ACC112 (cell line): ENCODE data around the gene DAPK2.
"Not testable (repeated sequence)": the region's sequence is repeated elsewhere in the genome, so short reads cannot be mapped to it uniquely, and the experiment has no call there.

Experiments
- H2AFZ ChIP-seq: fragments of 200-600 bp; sonication (generic); one replicate; pipeline ENCODE4 v1.6.0; 2017; ENCODE audit warnings: antibody characterized with exemption, low read length; ENCODE audit not compliant: unreplicated experiment
- H3K27ac ChIP-seq: fragments of 200-600 bp; sonication (generic); 2 replicates; pipeline ENCODE4 v1.5.1; 2014; ENCODE audit warnings: low read depth, mild to moderate bottlenecking, antibody characterized with exemption, low read length, moderate library complexity
- H3K27me3 ChIP-seq: fragments of 200-600 bp; sonication (generic); 2 replicates; pipeline ENCODE4 v1.6.1; 2014; ENCODE audit warnings: mild to moderate bottlenecking, antibody characterized with exemption, low read length, moderate library complexity, mixed read lengths; ENCODE audit not compliant: insufficient read depth
- H3K36me3 ChIP-seq: fragments of 200-600 bp; sonication (generic); 2 replicates; pipeline ENCODE4 v1.6.1; 2016; ENCODE audit warnings: mild to moderate bottlenecking, antibody characterized with exemption, low read length, moderate library complexity, mixed read lengths; ENCODE audit not compliant: insufficient read depth
- H3K4me1 ChIP-seq: fragments of 200-600 bp; sonication (generic); one replicate; pipeline ENCODE4 v1.6.1; 2016; ENCODE audit warnings: low read length, mixed read lengths; ENCODE audit not compliant: insufficient read depth, unreplicated experiment, control insufficient read depth
- H3K4me3 ChIP-seq: fragments of 200-600 bp; sonication (generic); 2 replicates; pipeline ENCODE4 v1.5.1; 2014; ENCODE audit warnings: mild to moderate bottlenecking, low read depth, low read length
- H3K79me2 ChIP-seq: fragments of 200-600 bp; sonication (generic); one replicate; pipeline ENCODE4 v1.6.0; 2016; ENCODE audit warnings: low read length; ENCODE audit not compliant: control insufficient read depth, unreplicated experiment, insufficient read depth

Gene DAPK2

DNA sequence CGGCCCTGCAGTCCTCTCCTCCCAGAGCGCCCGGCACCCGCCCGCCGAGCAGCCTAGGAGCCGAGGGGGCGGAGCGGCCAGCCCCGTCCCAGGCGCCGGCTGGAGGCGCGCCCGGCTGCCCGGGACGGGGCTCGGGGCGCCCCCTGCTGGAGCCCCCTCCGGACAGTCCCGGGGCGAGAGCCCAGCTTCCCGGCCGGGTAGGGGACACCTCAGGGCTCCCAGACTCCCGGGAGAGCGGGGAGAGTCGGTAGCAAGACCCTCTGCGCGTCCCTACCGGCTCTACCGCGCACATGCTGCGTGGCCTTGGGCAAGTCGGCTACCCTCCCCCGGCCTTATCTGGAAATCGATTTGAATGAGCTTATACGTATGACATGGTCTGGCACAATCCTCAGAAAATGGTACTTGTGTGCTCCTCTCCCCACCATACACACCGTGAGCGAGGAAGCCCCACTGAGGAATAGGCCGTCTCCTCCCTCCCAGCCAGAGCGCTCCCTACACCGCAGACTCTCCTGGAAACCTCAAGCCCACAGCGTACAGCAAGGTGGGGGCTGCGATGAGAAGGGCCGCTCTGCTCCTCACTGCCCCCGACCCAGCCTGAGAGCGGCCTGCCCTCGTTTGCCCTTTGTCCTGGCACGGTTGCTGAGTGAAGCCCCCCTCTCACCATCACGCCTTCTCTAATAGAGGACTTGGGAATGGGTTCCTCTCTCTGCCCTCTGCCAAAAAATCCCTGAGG, at the start of gene DAPK2:
Gene DAPK2 (minus strand): TSS at position 65 of the 733 bp plus-strand sequence. CDS start 6,224 bp downstream, outside the sequence.
- Histone ChIP-seq H3K4me3 (peak within 1 kb of the TSS; percentile 83), H3K36me3 (no peaks in the 10 kb centered on the region), H3K27ac (no peak within 1 kb of the TSS), H3K79me2 (no peaks in the 10 kb centered on the region), H3K4me1 (peaks cover 12% of the 10 kb centered on the region), H2AFZ (peak within 1 kb of the TSS; percentile 53), H3K27me3 (peaks cover 49% of the 10 kb centered on the region)

DNA sequence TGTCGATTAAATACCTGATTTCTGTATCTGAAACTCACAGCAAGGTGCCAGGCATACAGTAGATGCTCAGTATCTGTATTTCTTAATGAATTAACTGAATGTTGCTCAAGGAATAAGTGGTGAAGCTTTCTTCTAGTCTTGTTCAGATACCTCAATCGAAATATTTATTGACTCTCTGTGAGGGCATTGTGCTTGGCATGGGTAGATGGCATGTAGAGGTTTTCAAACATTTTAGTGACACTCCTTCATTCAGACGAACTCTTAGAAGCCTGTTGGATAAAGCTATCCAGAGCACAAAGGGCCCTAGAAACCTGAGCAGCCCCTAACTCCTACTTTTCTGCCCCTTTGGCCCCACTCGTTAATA, 49.1 kb upstream of the DAPK2 start:
- Histone ChIP-seq H3K4me1 (peaks cover 31% of the 10 kb centered on the region), H3K4me3 (peak overlapping the region; percentile 98), H3K36me3 (no peaks in the 10 kb centered on the region), H3K79me2 (peaks cover 78% of the 10 kb centered on the region), H3K27me3 (no peaks in the 10 kb centered on the region), H2AFZ (peak overlapping the region; percentile 77), H3K27ac (peak overlapping the region; percentile 33)

DNA sequence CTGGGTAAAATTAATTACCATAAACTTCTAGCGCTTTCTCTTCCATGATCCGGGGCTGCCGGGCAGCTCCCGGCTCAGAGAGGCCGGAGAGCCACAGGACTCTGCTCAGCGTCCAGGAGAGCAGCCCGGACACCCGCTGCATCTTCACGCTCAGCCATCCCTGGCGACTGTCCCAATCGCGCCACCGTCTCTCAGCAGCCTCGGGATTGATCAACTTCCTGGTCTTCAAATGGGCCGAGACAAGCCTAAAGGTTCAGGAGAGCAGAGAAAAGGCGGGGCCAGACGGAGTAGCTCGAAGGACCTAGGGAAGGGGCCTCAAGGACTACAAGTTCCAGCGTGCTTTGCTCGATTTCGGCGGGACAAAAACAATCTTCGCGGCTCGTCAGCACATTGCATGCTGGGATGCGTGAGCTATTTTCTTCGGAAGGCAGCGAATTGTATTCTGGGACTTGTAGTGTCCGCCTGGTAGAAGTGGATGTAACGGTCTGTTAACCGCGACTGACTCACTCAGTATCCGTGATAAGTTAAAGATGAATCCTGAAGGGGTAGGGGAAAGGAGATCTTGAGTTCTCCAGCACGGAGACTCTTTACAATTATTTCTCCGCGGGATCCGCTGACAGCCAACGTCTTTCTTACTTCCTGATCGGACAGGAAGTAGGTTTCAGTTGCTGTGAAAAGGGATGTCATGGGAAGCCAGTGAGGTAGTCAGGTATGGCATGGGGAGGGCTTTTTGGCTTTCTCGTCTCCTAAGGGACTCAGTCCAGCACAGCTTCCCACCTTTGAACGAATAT, 47.5 kb upstream of the DAPK2 start, which contains the start of gene CIAO2A:
Gene CIAO2A (minus strand): TSS at position 212 of the 791 bp plus-strand sequence. CDS start 70 bp downstream, at position 142.
- Histone ChIP-seq H3K4me1 (peaks cover 31% of the 10 kb centered on the region), H3K4me3 (peak within 1 kb of the TSS; percentile 98), H3K27me3 (no peaks in the 10 kb centered on the region), H3K79me2 (peaks cover 76% of the 10 kb centered on the region), H3K27ac (peak within 1 kb of the TSS; percentile 90), H2AFZ (peak within 1 kb of the TSS; percentile 82), H3K36me3 (peaks cover 7% of the 10 kb centered on the region; the same call in 1 of the 2 replicates)

DNA sequence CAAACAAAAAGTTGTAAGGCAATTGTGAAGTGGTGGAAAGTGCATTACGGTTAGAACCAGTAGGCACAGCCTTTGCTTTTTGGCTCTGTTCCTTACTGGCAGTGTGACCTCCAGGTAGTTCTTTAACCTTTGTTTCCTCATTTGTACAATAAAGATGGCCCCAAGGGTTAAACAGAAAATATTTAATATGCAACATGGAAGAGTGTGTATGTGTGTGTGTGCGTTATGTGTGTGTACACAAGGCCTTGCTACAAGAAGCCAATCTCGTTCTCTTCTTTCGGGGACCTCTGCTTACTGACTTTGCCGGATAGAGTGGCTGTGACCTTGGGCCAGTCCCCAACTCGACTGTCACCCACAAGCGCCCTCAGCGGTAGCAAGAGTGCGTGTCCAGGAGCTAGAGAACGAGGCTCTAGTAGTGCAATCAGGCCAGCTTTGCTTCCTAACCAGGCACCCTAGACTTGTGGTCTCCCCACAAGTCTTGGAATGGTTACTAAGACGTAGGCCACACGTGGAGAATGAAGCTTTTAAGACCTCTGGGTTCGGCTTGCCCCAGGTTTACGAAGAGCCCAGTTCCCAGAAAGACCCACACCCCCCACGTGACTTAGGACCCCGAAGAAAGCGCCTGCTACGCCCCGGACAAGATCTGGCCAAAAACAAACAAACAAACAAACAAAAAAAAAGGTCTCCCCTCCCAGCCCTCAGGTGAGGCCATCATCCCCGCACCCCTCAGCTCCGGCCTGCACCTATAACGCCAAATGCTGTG, 46.8 kb upstream of the DAPK2 start:
- Histone ChIP-seq H3K79me2 (peaks cover 71% of the 10 kb centered on the region), H3K27me3 (no peaks in the 10 kb centered on the region), H3K36me3 (peaks cover 15% of the 10 kb centered on the region), H3K4me1 (peaks cover 29% of the 10 kb centered on the region), H3K4me3 (peak overlapping the region; percentile 98), H2AFZ (peak overlapping the region; percentile 74), H3K27ac (peak overlapping the region; percentile 90)

DNA sequence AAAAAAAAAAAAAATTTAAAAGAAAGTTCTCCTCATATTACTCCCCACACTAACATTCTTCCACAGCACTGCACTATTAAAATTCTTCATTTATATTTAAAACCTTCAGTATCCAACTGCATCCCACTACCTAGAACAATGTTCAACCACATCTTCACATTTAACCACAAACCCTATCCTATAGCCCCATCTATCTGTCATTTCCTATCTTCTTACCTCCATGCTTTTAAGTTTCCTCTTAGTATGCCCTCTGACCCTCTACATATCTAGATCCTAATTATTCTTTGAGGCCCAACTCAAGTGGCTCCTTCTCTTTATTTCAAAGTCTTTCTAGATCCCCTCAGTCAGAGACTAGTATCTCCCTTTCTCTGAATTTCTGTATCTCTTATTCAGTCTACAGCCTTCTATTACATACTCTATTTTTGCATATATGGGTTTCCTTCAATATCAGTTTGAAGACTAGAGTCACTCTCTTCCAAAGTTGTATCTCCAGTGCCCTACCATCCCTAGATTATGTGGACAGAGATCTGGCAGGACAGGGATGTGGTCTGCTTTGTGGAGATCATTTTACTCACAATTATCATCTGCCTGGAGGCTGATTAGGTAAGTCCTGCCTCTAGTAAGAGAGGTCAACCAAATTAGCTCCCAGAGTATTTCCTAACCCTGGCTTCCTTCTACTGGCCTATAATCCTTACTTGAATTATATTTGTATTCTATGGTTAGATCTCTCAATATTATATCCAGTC, 46.0 kb upstream of the DAPK2 start:
- H3K4me1 ChIP-seq: peaks cover 22% of the 10 kb centered on the region
- H3K4me3 ChIP-seq: peak overlapping the region; percentile 98

DNA sequence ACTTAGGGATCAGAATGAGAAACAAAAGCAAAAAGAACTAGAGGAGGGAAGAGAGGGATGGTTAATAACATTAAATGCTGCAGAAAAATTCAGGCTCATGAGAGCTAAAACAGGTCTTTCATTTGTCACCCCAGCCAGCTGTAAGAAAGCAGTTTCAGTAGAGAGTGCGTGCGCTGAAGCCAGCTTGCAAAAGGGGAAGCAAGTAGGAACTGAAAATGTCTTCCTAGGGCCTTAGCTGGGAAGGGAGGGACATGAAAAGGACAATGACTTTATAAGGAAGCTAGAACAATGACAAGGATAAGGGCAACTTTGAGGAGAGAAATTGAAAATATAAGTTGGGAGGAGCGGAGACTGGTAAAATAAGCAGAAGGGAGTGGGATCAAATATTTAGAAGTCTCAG, 44.2 kb upstream of the DAPK2 start:
- Histone ChIP-seq H3K79me2 (peaks cover 49% of the 10 kb centered on the region), H2AFZ (no peak overlapping the region)

More for the DNA sequence above, 46.0 kb upstream of the DAPK2 start:
- Histone ChIP-seq H3K36me3 (peaks cover 22% of the 10 kb centered on the region), H3K27me3 (no peaks in the 10 kb centered on the region), H2AFZ (peak overlapping the region; percentile 74), H3K79me2 (peaks cover 63% of the 10 kb centered on the region), H3K27ac (no peak overlapping the region)

DNA sequence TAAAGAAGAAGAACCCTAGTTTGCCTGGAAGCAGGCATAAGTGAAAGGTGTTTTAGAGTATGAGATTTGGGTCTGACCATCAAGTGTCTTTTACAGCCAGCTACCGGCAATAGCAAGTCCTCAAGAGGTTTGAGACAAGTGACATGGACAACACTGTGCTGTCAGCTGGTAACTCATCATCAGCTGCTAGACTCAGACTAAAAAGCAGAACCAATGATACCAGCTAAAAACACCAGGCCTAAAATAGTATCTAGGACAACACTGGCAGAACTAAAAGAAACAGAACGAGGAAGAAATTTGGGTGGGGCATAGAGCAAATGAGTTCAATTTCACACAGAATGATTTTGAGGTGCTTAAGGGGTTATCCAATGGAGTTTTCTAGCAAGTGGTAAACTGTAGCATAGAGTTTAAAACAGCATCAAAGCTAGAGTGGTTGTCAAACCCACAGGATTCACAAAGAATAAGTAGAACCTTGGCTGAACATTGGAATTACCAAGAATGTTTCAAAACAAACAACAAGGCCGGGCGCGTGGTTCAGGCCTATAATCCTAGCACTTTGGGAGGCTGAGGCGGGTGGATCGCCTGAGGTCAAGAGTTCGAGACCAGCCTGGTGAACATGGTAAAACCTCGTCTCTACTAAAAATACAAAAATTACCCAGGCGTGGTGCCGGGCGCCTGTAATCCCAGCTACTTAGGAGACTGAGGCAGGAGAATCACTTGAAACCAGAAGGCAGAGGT, 43.4 kb upstream of the DAPK2 start:
- H3K4me3 ChIP-seq: no peak overlapping the region
- H3K4me1 ChIP-seq: peaks cover 13% of the 10 kb centered on the region
- no peak overlapping the region for H2AFZ ChIP-seq
- peaks cover 22% of the 10 kb centered on the region for H3K36me3 ChIP-seq
- no peak overlapping the region for H3K27ac ChIP-seq
- no peaks in the 10 kb centered on the region for H3K27me3 ChIP-seq
- peaks cover 41% of the 10 kb centered on the region for H3K79me2 ChIP-seq

More for the DNA sequence above, 44.2 kb upstream of the DAPK2 start:
- Histone ChIP-seq H3K4me3 (no peak overlapping the region), H3K27me3 (no peaks in the 10 kb centered on the region), H3K36me3 (peaks cover 22% of the 10 kb centered on the region), H3K4me1 (peaks cover 21% of the 10 kb centered on the region), H3K27ac (no peak overlapping the region)

DNA sequence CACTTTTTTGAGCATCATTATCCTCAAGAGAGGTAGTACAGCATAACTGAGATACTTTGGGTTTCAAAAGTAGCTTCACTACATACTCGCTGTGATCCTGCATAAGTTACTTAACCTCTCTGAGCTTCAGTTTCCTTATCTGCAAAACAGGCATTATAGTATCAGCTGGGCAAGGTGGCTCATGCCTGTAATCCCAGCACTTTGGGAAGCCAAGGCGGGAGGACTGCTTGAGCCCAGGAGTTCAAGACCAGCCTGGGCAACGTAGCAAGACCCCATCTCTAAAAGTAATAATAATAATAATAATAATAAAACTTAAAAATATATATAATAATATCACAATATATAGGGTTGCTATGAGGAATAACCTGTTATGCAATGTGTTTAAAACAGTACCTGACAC, 36.5 kb upstream of the DAPK2 start:
- Histone ChIP-seq H2AFZ (no peak overlapping the region), H3K27me3 (no peaks in the 10 kb centered on the region), H3K4me3 (no peak overlapping the region), H3K79me2 (peaks cover under 1% of the 10 kb centered on the region), H3K36me3 (peaks cover 16% of the 10 kb centered on the region), H3K4me1 (no peaks in the 10 kb centered on the region), H3K27ac (no peak overlapping the region)

DNA sequence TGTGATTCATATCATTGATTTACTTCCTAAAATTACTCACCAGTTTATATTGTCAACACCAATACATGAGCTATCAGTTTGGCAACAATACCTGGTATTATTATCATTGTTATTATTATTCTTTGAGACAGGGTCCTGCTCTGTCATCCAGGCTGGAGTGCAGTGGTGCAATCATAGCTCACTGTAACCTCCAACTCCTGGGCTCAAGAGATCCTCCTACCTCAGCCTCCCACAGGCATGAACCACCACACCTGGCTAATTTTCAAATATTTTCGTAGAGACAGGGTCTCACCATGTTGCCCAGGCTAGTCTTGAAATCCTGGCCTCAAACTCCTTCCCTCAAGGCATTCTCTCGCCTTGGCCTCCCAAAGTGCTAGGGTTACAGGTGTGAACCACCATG, 27.2 kb upstream of the DAPK2 start:
- H3K79me2 ChIP-seq, H3K4me3 ChIP-seq, H2AFZ ChIP-seq, H3K27me3 ChIP-seq, H3K36me3 ChIP-seq: not testable (repeated sequence)
- Histone ChIP-seq H3K4me1 (peaks cover 44% of the 10 kb centered on the region), H3K27ac (peak overlapping the region; percentile 82)
